ENCODE results near the gene WDR76.

Gene WDR76

DNA sequence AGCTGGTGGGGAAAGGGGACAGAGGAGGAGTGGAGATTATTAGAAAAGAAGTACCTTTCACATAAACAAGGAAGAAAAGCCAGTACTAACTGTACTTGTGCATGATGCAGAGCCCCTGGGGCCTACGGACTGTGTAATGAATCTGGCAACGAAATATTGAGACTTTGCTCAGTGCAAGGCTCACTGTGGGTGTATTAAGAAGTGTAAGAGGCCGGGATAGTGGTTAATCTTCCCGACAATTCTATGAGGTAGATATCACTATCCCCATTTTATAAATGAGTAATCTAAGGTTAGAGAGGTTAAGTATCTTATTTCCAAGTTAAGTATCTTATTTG, 89.5 kb downstream of the WDR76 start:
- no peak for TF ChIP-seq FOXM1 (IDR thresholded peaks at IDR 0.05; ENCODE audit: borderline replicate concordance)
- TF ChIP-seq BHLHE40 (IDR thresholded peaks at IDR 0.05; ENCODE audit: borderline replicate concordance) = no peak
- ChIA-PET POLR2A (no interaction called here), CTCF (interaction anchor here (0.6 kb wide), 1 partner anchor 631 kb away, joined by 5 read pairs; no protein-coding TSS in a partner anchor)
- DNase-seq (ENCODE audit: extremely low spot score) = no peak
